ENCODE measurements around the gene SNX8.

Gene SNX8

DNA sequence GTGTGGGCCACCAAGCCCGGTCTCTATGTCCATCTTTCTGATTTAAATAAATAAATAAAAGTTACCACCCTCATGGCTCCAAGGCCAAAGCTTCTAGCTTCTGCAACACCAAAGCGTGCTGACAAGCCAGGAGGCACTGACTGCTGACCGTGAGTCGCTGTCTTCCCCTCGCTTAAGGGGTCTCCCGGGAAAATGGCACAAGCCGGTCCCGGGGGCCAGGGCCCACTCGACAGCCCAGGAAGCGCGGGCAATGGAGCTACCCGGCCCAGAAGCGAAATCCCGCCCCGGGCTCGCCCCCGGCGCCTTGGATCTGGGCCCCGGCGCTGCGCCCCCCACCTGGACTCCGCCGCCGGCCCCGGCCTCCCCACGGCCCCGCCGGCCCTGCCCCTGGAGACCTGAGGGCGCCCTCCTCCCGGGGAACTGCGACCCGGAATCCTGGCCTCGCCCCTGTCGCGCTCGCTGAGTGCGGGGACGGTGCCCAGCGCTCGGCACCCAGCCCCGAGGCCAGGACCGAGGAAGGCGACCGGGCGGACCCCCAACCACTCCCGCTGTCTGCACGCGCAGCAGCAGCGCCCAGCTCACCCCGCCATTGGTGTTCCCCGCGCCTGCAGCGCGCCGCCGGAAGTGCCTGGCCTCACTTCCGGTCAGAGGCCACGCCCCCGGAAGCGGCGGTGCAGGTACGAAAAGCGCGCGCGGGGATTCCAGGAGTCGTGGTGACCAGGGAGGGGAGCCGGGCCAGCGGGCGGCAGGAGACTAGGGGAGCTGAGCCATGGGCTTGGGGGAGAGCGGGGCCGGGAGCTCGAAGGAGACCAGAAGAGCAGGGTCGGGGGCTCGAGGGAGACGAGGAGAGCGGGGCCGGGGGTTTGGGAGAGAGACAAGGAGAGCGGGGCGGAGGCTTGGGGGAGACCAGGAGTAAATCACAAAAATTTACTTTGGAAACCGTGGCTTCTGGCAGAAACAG lies 72.4 kb downstream of the SNX8 start, which contains the start of the genes MRM2 and NUDT1:
TSS of gene MRM2 (minus strand) at position 626 of the 961 bp plus-strand sequence. CDS start at position 590, 36 bp downstream.
TSS of gene NUDT1 (plus strand) at position 647 of the 961 bp plus-strand sequence. CDS start 2,349 bp downstream, outside the sequence.
- H3K9ac ChIP-seq (ENCODE audit: low read depth, low read length, poor library complexity) = peak within 1 kb of the TSS; percentile 92
- no peak within 1 kb of the TSS for H2BK15ac ChIP-seq (ENCODE audit: low read length)
- H2BK5ac ChIP-seq (ENCODE audit: low read length) = peak within 1 kb of the TSS; percentile 93
- H3K4ac ChIP-seq (ENCODE audit: low read length) = no peak within 1 kb of the TSS
- H4K8ac ChIP-seq (ENCODE audit: low read depth, low read length) = no peak within 1 kb of the TSS
- H3K27me3 ChIP-seq (ENCODE audit: control insufficient read depth in 3 of 3, insufficient read depth in 3 of 3, low read depth in 1 of 3, low read length in 3 of 3) = no peaks in the 10 kb centered on the region
- H3K9me3 ChIP-seq (replicated peaks in 1 of 2; ENCODE audit: control insufficient read depth in 2 of 2, insufficient read depth in 1 of 2, low read depth in 1 of 2, low read length in 2 of 2) = no peaks in the 10 kb centered on the region
- H3K27ac ChIP-seq (replicated peaks; ENCODE audit: low read length) = no peak within 1 kb of the TSS
- peaks cover 11% of the 10 kb centered on the region for H3K79me1 ChIP-seq (ENCODE audit: low read depth, low read length)
- H3K18ac ChIP-seq (ENCODE audit: low read length) = peak within 1 kb of the TSS; percentile 97
- no peak within 1 kb of the TSS for H2BK120ac ChIP-seq (ENCODE audit: low read depth, low read length)
- H2AFZ ChIP-seq (ENCODE audit: low read length) = peak within 1 kb of the TSS; percentile 99
- peak within 1 kb of the TSS; percentile 97 for H3K14ac ChIP-seq (ENCODE audit: low read length)
- H3K4me3 ChIP-seq (ENCODE audit: low read length in 2 of 2) = peak within 1 kb of the TSS; percentile 88 to 98
- H2AK5ac ChIP-seq (ENCODE audit: low read depth, low read length) = peak within 1 kb of the TSS; percentile 92
- no peak within 1 kb of the TSS for H2BK12ac ChIP-seq (ENCODE audit: low read length)
- peaks cover 0 to 5% of the 10 kb centered on the region in 2 donors for H3K4me1 ChIP-seq (ENCODE audit: control insufficient read depth in 2 of 2, insufficient read depth in 1 of 2, low read depth in 1 of 2, low read length in 2 of 2)
- H3K36me3 ChIP-seq (replicated peaks in 1 of 2; ENCODE audit: control insufficient read depth in 2 of 2, insufficient read depth in 2 of 2, low read length in 2 of 2) = peaks cover 24 to 47% of the 10 kb centered on the region in 2 donors
- peak within 1 kb of the TSS; percentile 92 for H3K23ac ChIP-seq (ENCODE audit: low read depth, low read length, poor library complexity)
- peak within 1 kb of the TSS; percentile 92 for H3K4me2 ChIP-seq (ENCODE audit: insufficient read depth, low read length, poor library complexity, severe bottlenecking)
- no peak within 1 kb of the TSS for H4K91ac ChIP-seq (ENCODE audit: low read depth, low read length, poor library complexity)
- WGBS, 2 donors (ENCODE audit: extremely low coverage in 2 of 2, insufficient read length in 2 of 2, insufficient replicate concordance in 1 of 2) = no CpG with 5 or more reads among the region's 81 CpGs
- DNase-seq (ENCODE audit: low spot score) = peak; percentile 86

DNA sequence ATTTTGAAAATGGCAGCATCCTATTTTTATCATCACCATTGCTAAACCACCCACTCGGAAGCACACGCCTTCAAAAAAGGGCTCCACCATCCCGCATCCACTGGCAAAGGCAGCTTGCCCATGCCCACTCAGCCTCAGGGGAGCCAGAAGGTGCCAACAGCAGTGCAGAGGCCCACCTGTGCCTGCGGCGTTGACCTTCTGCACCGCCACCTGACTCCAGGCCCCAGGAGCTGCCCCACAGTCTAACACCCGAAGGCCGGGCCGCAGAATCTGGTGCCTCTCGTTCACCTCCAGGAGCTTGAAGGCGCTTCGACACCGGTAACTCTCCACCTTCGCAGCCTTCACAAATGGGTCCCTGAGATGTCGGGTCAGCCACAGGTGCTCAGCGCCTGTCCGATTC lies 75.0 kb downstream of the SNX8 start:
- Histone ChIP-seq H3K18ac (ENCODE audit: low read length) (no peak overlapping the region), H3K79me1 (ENCODE audit: low read depth, low read length) (peaks cover 4% of the 10 kb centered on the region), H3K4me1 (ENCODE audit: control insufficient read depth in 2 of 2, insufficient read depth in 1 of 2, low read depth in 1 of 2, low read length in 2 of 2) (peaks cover 0 to 5% of the 10 kb centered on the region in 2 donors), H2BK5ac (ENCODE audit: low read length) (no peak overlapping the region), H3K14ac (ENCODE audit: low read length) (no peak overlapping the region), H2AFZ (ENCODE audit: low read length) (no peak overlapping the region), H4K91ac (ENCODE audit: low read depth, low read length, poor library complexity) (no peak overlapping the region), H2BK15ac (ENCODE audit: low read length) (no peak overlapping the region), H3K4me3 (ENCODE audit: low read length in 2 of 2) (peak overlapping the region in 1 of 2 donors; percentile 49), H3K27me3 (ENCODE audit: control insufficient read depth in 3 of 3, insufficient read depth in 3 of 3, low read depth in 1 of 3, low read length in 3 of 3) (no peaks in the 10 kb centered on the region), H2AK5ac (ENCODE audit: low read depth, low read length) (no peak overlapping the region), H3K9ac (ENCODE audit: low read depth, low read length, poor library complexity) (no peak overlapping the region), H2BK120ac (ENCODE audit: low read depth, low read length) (no peak overlapping the region), H2BK12ac (ENCODE audit: low read length) (no peak overlapping the region), H3K9me3 (replicated peaks in 1 of 2; ENCODE audit: control insufficient read depth in 2 of 2, insufficient read depth in 1 of 2, low read depth in 1 of 2, low read length in 2 of 2) (no peaks in the 10 kb centered on the region), H3K36me3 (replicated peaks in 1 of 2; ENCODE audit: control insufficient read depth in 2 of 2, insufficient read depth in 2 of 2, low read length in 2 of 2) (peaks cover 37 to 63% of the 10 kb centered on the region in 2 donors), H3K4ac (ENCODE audit: low read length) (no peak overlapping the region), H4K8ac (ENCODE audit: low read depth, low read length) (no peak overlapping the region), H3K27ac (replicated peaks; ENCODE audit: low read length) (no peak overlapping the region), H3K23ac (ENCODE audit: low read depth, low read length, poor library complexity) (no peak overlapping the region), H3K4me2 (ENCODE audit: insufficient read depth, low read length, poor library complexity, severe bottlenecking) (no peak overlapping the region)
- WGBS, 2 donors (ENCODE audit: extremely low coverage in 2 of 2, insufficient read length in 2 of 2, insufficient replicate concordance in 1 of 2) = no CpG with 5 or more reads among the region's 17 CpGs
- no peak for DNase-seq (ENCODE audit: low spot score)

DNA sequence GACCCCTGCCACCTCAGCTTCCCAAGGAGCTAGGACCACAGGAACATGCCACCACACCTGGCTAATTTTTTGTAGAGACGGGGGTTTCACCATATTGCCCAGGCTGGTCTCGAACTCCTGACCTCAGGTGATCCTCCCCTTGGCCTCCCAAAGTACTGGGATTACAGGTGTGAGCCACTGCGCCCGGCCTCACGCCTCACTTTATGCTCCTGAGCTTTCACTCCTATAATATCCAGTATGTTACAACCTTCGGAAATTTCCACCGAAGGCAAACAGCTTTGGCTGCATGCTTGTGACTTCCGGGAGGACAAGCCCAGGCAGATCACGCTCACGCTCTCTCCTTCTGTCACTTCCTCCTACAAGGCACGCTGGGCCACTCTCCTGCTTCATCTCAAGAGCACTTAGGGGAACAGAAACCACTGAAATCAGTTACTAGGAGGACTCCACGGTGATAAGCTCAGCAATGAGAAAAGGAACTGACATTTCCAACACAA lies 77.1 kb downstream of the SNX8 start:
- Histone ChIP-seq H2BK15ac (ENCODE audit: low read length) (no peak overlapping the region), H2BK5ac (ENCODE audit: low read length) (no peak overlapping the region), H3K4me2 (ENCODE audit: insufficient read depth, low read length, poor library complexity, severe bottlenecking) (no peak overlapping the region), H2BK120ac (ENCODE audit: low read depth, low read length) (no peak overlapping the region), H3K4ac (ENCODE audit: low read length) (no peak overlapping the region), H3K79me1 (ENCODE audit: low read depth, low read length) (peaks cover 2% of the 10 kb centered on the region), H3K4me3 (ENCODE audit: low read length in 2 of 2) (no peak overlapping the region), H4K91ac (ENCODE audit: low read depth, low read length, poor library complexity) (no peak overlapping the region), H3K18ac (ENCODE audit: low read length) (no peak overlapping the region), H3K27me3 (ENCODE audit: control insufficient read depth in 3 of 3, insufficient read depth in 3 of 3, low read depth in 1 of 3, low read length in 3 of 3) (no peaks in the 10 kb centered on the region), H3K14ac (ENCODE audit: low read length) (no peak overlapping the region), H3K27ac (replicated peaks; ENCODE audit: low read length) (no peak overlapping the region), H3K23ac (ENCODE audit: low read depth, low read length, poor library complexity) (no peak overlapping the region), H2AFZ (ENCODE audit: low read length) (no peak overlapping the region), H3K4me1 (ENCODE audit: control insufficient read depth in 2 of 2, insufficient read depth in 1 of 2, low read depth in 1 of 2, low read length in 2 of 2) (peaks cover 2 to 4% of the 10 kb centered on the region in 2 donors), H2AK5ac (ENCODE audit: low read depth, low read length) (no peak overlapping the region), H3K36me3 (replicated peaks in 1 of 2; ENCODE audit: control insufficient read depth in 2 of 2, insufficient read depth in 2 of 2, low read length in 2 of 2) (peaks cover 38 to 68% of the 10 kb centered on the region in 2 donors), H3K9me3 (replicated peaks in 1 of 2; ENCODE audit: control insufficient read depth in 2 of 2, insufficient read depth in 1 of 2, low read depth in 1 of 2, low read length in 2 of 2) (no peaks in the 10 kb centered on the region), H2BK12ac (ENCODE audit: low read length) (no peak overlapping the region), H3K9ac (ENCODE audit: low read depth, low read length, poor library complexity) (no peak overlapping the region), H4K8ac (ENCODE audit: low read depth, low read length) (no peak overlapping the region)
- DNase-seq (ENCODE audit: low spot score) = no peak
- no CpG with 5 or more reads among the region's 12 CpGs for WGBS, 2 donors (ENCODE audit: extremely low coverage in 2 of 2, insufficient read length in 2 of 2, insufficient replicate concordance in 1 of 2)

DNA sequence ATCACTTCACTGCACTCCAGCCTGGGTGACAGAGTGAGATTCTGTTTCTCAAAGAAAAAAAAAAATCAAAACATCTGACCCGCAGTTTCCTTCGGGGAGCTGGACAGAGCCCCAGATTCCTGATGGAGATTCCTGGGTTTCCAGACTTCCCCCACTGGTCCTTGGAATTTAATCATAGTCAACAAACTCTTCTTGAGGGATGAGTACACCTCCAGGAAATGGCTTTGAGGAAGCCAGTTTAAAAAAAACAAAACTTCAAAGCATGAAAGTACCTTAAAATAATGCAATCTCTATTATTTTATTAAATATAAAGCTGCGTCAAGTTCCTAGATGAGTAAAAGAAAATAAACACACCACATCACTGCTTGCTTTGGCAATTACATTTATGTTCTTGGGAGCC lies 80.3 kb downstream of the SNX8 start:
- Histone ChIP-seq H3K4ac (ENCODE audit: low read length) (no peak overlapping the region), H2AFZ (ENCODE audit: low read length) (no peak overlapping the region), H3K36me3 (replicated peaks in 1 of 2; ENCODE audit: control insufficient read depth in 2 of 2, insufficient read depth in 2 of 2, low read length in 2 of 2) (peaks cover 47 to 74% of the 10 kb centered on the region in 2 donors), H3K27ac (replicated peaks; ENCODE audit: low read length) (no peak overlapping the region), H2BK15ac (ENCODE audit: low read length) (no peak overlapping the region), H2BK12ac (ENCODE audit: low read length) (no peak overlapping the region), H3K18ac (ENCODE audit: low read length) (no peak overlapping the region), H3K9ac (ENCODE audit: low read depth, low read length, poor library complexity) (no peak overlapping the region), H3K23ac (ENCODE audit: low read depth, low read length, poor library complexity) (no peak overlapping the region), H3K4me3 (ENCODE audit: low read length in 2 of 2) (no peak overlapping the region), H2BK5ac (ENCODE audit: low read length) (no peak overlapping the region), H3K4me2 (ENCODE audit: insufficient read depth, low read length, poor library complexity, severe bottlenecking) (no peak overlapping the region), H3K79me1 (ENCODE audit: low read depth, low read length) (peaks cover 10% of the 10 kb centered on the region), H4K91ac (ENCODE audit: low read depth, low read length, poor library complexity) (no peak overlapping the region), H2AK5ac (ENCODE audit: low read depth, low read length) (no peak overlapping the region), H4K8ac (ENCODE audit: low read depth, low read length) (no peak overlapping the region), H3K4me1 (ENCODE audit: control insufficient read depth in 2 of 2, insufficient read depth in 1 of 2, low read depth in 1 of 2, low read length in 2 of 2) (peaks cover 4 to 9% of the 10 kb centered on the region in 2 donors), H3K27me3 (ENCODE audit: control insufficient read depth in 3 of 3, insufficient read depth in 3 of 3, low read depth in 1 of 3, low read length in 3 of 3) (no peaks in the 10 kb centered on the region), H3K9me3 (replicated peaks in 1 of 2; ENCODE audit: control insufficient read depth in 2 of 2, insufficient read depth in 1 of 2, low read depth in 1 of 2, low read length in 2 of 2) (no peaks in the 10 kb centered on the region), H3K14ac (ENCODE audit: low read length) (no peak overlapping the region), H2BK120ac (ENCODE audit: low read depth, low read length) (no peak overlapping the region)
- no CpG with 5 or more reads among the region's 3 CpGs for WGBS, 2 donors (ENCODE audit: extremely low coverage in 2 of 2, insufficient read length in 2 of 2, insufficient replicate concordance in 1 of 2)
- DNase-seq (ENCODE audit: low spot score) = no peak

Data from neuronal stem cell (in vitro differentiated cells).